Measurements from ENCODE around the gene CAPN15. TPM values are rescaled to one million over a fixed set of nuclear protein-coding genes. Genes with fewer than 3 reads are reported as not detected.

CAPN15 gene
- total and polyA plus RNA-seq, 7 experiments from 2014 or later, result 3.2 to 89.8 (median 52.8) TPM

DNA sequence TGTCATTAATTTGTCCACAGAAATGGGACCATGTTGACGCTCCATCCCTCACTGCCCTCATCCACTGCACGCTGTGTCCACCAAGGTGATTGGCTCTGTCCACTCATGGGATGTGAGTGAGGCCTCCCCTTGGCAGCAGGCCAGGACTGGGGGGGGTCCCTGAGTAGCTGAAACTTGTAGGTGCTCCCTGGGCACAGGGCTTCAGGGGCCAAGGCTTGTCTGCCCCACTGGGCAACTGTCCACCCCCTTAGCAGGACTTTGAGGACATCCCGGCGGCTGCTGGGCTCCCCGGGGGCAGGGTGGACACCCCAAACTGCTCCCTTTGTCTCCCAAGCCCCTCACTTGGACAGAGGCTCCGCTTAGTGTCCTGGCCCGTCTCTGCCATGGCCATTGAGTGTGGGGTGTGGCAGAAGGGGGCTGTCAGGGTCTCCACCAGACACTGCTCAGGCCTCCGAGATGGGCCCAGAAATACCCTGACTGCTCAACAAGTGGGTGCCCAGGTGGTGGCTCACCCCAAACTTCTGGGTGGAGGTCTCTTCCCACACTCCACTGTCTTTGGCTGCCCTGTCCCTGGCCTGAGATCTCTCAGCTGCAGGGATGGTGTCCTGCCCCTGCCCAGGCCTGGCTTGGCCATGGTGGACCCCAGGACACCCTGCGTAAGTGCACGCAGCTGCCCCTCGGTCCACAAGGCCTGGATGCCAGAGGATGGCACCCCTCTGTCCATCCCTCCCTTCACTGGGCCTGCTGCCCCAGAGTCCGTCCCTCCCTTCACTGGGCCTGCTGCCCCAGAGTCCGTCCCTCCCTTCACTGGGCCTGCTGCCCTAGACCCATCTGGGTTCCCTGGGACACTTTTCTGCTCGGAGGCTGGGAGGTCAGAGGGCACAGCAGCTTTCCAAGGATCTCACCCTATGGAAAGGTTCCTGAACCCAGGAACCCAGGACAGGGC is 59.4 kb downstream of the CAPN15 start:
- no peak for ATAC-seq

DNA sequence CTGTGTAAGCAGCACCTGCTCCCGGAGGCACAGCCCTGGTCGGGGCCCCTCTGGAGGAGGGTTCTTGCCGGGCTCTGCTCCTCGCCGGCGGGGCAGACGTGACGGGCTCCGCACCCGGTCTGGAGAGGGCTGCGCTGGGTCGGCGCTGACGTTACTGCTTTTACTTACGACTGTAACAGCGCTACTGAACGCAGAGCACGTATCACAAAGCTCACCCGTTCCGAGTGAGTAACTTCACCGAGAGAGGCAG is 61.1 kb downstream of the CAPN15 start:
- DNase-seq, result peak in 6 of 9 donors; percentile 64 to 78 (median 76)
- no peaks in the 10 kb centered on the region for H3K27me3 ChIP-seq (ENCODE audit: control insufficient read depth in 2 of 2, insufficient read depth in 2 of 2, low read length in 2 of 2)
- intact Hi-C loops (cut with micrococcal nuclease), result loop anchor here in 1 of 2 donors (5.0 to 10.0 kb wide), 2 partner anchors 206 to 1196 kb away; partner anchors contain the start of genes NUBP2, PGAP6 and SPSB3
- Mint-ChIP-seq H3K9me3 (peaks cover 0 to 1% (median 0%) of the 10 kb centered on the region in 11 donors), H3K4me1 (peaks cover 20 to 41% (median 37%) of the 10 kb centered on the region in 7 donors), H3K4me3 (peak overlapping the region; percentile 86 to 98 (median 98)), H3K36me3 (peaks cover 0 to 2% (median 0%) of the 10 kb centered on the region in 5 donors), H3K27ac (peak overlapping the region; percentile 95 to 99 (median 98)), H3K27me3 (no peaks in the 10 kb centered on the region)
- peak; percentile 22 for ATAC-seq
- peak overlapping the region; percentile 93 for H3K4me3 ChIP-seq (ENCODE audit: low read length)
- peaks cover 15 to 17% of the 10 kb centered on the region in 2 donors for H3K4me1 ChIP-seq (ENCODE audit: control insufficient read depth in 2 of 2, insufficient read depth in 2 of 2, low read length in 2 of 2)
- peaks cover 0 to 7% (median 0%) of the 10 kb centered on the region in 3 experiments for H3K36me3 ChIP-seq (ENCODE audit: control insufficient read depth in 2 of 3, insufficient read depth in 3 of 3, low read length in 3 of 3)
- no peaks in the 10 kb centered on the region for H3K9me3 ChIP-seq (ENCODE audit: control insufficient read depth in 2 of 3, low read length in 3 of 3)
- ChIA-PET POLR2A (interaction anchor here (0.8 to 2.3 kb wide), 4 partner anchors 12 to 47 kb away, joined by 3 to 19 read pairs (median 4); partner anchors contain the start of genes METTL26 and NHLRC4), CTCF (no interaction called here)
- H3K27ac ChIP-seq (ENCODE audit: low read depth, low read length), result peak overlapping the region; percentile 93

More for the DNA sequence above, 59.4 kb downstream of the CAPN15 start:
- H3K27me3 Mint-ChIP-seq, result no peaks in the 10 kb centered on the region
- peaks cover 0 to 1% (median 0%) of the 10 kb centered on the region in 11 donors for H3K9me3 Mint-ChIP-seq
- H3K4me1 Mint-ChIP-seq, result peaks cover 10 to 28% (median 24%) of the 10 kb centered on the region in 7 donors
- H3K4me1 ChIP-seq (ENCODE audit: control insufficient read depth in 2 of 2, insufficient read depth in 2 of 2, low read length in 2 of 2), result peaks cover 15 to 17% of the 10 kb centered on the region in 2 donors
- no peaks in the 10 kb centered on the region for H3K9me3 ChIP-seq (ENCODE audit: control insufficient read depth in 2 of 3, low read length in 3 of 3)
- CTCF ChIA-PET, result no interaction called here
- intact Hi-C loops (cut with micrococcal nuclease), result loop anchor here in 1 of 2 donors (5.0 to 10.0 kb wide), 2 partner anchors 205 to 1198 kb away; partner anchors contain the start of genes NUBP2, PGAP6 and SPSB3
- no peaks in the 10 kb centered on the region for H3K27me3 ChIP-seq (ENCODE audit: control insufficient read depth in 2 of 2, insufficient read depth in 2 of 2, low read length in 2 of 2)
- no peak for DNase-seq
- peaks cover 0 to 7% (median 0%) of the 10 kb centered on the region in 3 experiments for H3K36me3 ChIP-seq (ENCODE audit: control insufficient read depth in 2 of 3, insufficient read depth in 3 of 3, low read length in 3 of 3)
- no peak overlapping the region for H3K27ac ChIP-seq (ENCODE audit: low read depth, low read length)
- H3K27ac Mint-ChIP-seq, result peak overlapping the region; percentile 59 to 98 (median 83)
- H3K4me3 Mint-ChIP-seq, result peak overlapping the region in 9 of 10 donors; percentile 57 to 91 (median 80)
- H3K36me3 Mint-ChIP-seq, result peaks cover 0 to 2% (median 0%) of the 10 kb centered on the region in 5 donors
- POLR2A ChIA-PET, result interaction anchor here (0.6 to 2.3 kb wide), 5 partner anchors 10 to 1007 kb away, joined by 3 to 19 read pairs (median 3); partner anchors contain the start of genes METTL26 and NHLRC4
- no peak overlapping the region for H3K4me3 ChIP-seq (ENCODE audit: low read length)

DNA sequence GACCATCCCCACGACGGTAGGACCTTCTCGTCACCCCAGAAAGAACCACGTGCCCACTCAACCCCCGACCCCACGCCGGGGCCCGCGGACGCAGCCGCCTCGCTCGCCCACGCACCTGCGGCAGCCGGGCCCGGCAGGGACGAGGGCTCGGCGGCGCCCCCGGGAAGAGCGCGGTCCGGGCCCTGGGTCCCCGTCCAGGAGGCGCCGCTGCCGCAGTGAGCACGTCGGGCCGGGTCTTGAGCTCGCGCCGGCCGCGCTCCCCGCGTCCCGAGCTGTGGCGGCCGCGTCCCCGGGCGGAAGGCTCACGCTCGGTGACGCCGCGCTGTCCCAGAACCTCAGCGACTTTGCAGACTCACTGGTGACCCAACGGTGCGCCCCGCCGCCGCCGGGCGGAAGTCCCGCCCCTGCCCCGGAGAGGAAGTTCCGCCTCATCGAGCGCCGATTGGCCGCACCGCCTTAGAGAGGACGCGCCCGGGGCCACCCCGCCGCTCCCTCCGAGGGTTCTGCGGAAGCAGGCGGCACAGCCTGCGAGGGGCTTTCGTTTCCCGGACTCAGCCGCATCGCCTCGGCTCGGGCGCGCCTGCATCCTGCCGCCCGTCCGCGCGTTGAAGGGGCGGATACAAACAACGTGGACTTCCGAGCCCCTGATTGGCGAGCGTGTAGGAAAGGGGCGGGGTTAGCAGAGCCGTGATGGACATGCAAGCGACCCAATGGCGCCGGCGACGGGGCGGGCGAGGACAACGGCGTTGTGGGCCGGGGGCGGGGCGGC is 61.6 kb downstream of the CAPN15 start:
- intact Hi-C loops (cut with micrococcal nuclease), result loop anchor here (1.0 to 10.0 kb wide), 10 partner anchors 10 to 1196 kb away; partner anchors contain the start of genes CAPN15 (in 2 of the 2), JMJD8 (in 2 of the 2), METTL26 (in 2 of the 2) and STUB1 (in 2 of the 2)
- peak overlapping the region; percentile 86 to 100 (median 98) for H3K4me3 Mint-ChIP-seq

DNA sequence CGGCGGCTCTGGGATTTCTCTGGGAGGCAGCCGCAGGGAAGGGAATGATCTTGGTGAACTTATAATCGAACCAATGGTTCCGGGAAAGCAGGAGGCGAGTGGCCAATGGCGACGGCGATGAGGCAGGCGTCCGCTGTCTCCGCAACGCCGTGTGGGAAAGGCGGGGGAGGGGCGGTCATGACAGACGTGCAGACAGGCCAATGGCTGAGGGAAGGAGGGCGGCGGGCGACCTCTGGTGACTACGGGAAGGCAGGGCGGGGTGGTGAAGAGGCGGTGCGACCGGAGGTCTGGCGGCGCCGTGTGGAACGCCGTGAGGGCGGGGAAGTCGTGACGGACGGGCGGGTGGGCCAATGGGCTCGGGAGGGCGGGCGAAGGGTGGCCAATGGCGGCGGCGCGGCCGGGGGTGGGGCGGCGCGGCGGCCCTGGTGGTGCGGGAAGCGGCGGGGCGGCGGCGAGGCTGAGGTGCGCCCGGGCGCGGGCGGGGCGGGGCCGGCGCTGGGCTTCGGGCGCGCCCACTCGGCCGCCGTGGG is 62.2 kb downstream of the CAPN15 start, which contains the start of gene RAB40C:
Gene RAB40C, plus strand, starts transcription at position 409 of the 530 bp plus-strand sequence. CDS start 226 bp downstream, outside the sequence.
- Mint-ChIP-seq H3K4me1 (peaks cover 25 to 50% (median 45%) of the 10 kb centered on the region in 7 donors), H3K27me3 (no peaks in the 10 kb centered on the region), H3K9me3 (peaks cover 0 to 1% (median 0%) of the 10 kb centered on the region in 11 donors), H3K27ac (peak within 1 kb of the TSS; percentile 95 to 100 (median 99)), H3K36me3 (peaks cover 0 to 4% (median 0%) of the 10 kb centered on the region in 5 donors), H3K4me3 (peak within 1 kb of the TSS; percentile 86 to 100 (median 98))
- Histone ChIP-seq H3K27me3 (ENCODE audit: control insufficient read depth in 2 of 2, insufficient read depth in 2 of 2, low read length in 2 of 2) (no peaks in the 10 kb centered on the region), H3K36me3 (ENCODE audit: control insufficient read depth in 2 of 3, insufficient read depth in 3 of 3, low read length in 3 of 3) (peaks cover 0 to 12% (median 0%) of the 10 kb centered on the region in 3 experiments), H3K27ac (ENCODE audit: low read depth, low read length) (peak within 1 kb of the TSS; percentile 93), H3K4me1 (ENCODE audit: control insufficient read depth in 2 of 2, insufficient read depth in 2 of 2, low read length in 2 of 2) (peaks cover 15 to 17% of the 10 kb centered on the region in 2 donors), H3K9me3 (ENCODE audit: control insufficient read depth in 2 of 3, low read length in 3 of 3) (no peaks in the 10 kb centered on the region), H3K4me3 (ENCODE audit: low read length) (peak within 1 kb of the TSS; percentile 93)
- intact Hi-C loops (cut with micrococcal nuclease), result loop anchor here (1.0 to 10.0 kb wide), 11 partner anchors 10 to 1195 kb away; partner anchors contain the start of genes CAPN15 (in 2 of the 2), JMJD8 (in 2 of the 2), METTL26 (in 2 of the 2) and STUB1 (in 2 of the 2)
- DNase-seq, result peak; percentile 96 to 99 (median 99)
- ATAC-seq, result peak; percentile 91
- ChIA-PET CTCF (no interaction called here), POLR2A (interaction anchor here (0.5 to 1.2 kb wide), 3 partner anchors 16 to 95 kb away, joined by 3 read pairs; partner anchors contain the start of genes JMJD8 and METTL26)

More for the DNA sequence above, 61.6 kb downstream of the CAPN15 start:
- ChIA-PET POLR2A (interaction anchor here (0.8 to 2.3 kb wide), 4 partner anchors 13 to 47 kb away, joined by 3 to 19 read pairs (median 4); partner anchors contain the start of genes METTL26 and NHLRC4), CTCF (no interaction called here)
- Mint-ChIP-seq H3K4me1 (peaks cover 25 to 44% (median 39%) of the 10 kb centered on the region in 7 donors), H3K9me3 (peaks cover 0 to 1% (median 0%) of the 10 kb centered on the region in 11 donors), H3K27ac (peak overlapping the region; percentile 95 to 100 (median 99)), H3K36me3 (peaks cover 0 to 4% (median 0%) of the 10 kb centered on the region in 5 donors), H3K27me3 (no peaks in the 10 kb centered on the region)
- ATAC-seq (peak; percentile 82), DNase-seq (peak; percentile 98 to 100 (median 99))
- Histone ChIP-seq H3K9me3 (ENCODE audit: control insufficient read depth in 2 of 3, low read length in 3 of 3) (no peaks in the 10 kb centered on the region), H3K4me3 (ENCODE audit: low read length) (peak overlapping the region; percentile 93), H3K36me3 (ENCODE audit: control insufficient read depth in 2 of 3, insufficient read depth in 3 of 3, low read length in 3 of 3) (peaks cover 0 to 9% (median 0%) of the 10 kb centered on the region in 3 experiments), H3K27ac (ENCODE audit: low read depth, low read length) (peak overlapping the region; percentile 93), H3K27me3 (ENCODE audit: control insufficient read depth in 2 of 2, insufficient read depth in 2 of 2, low read length in 2 of 2) (no peaks in the 10 kb centered on the region), H3K4me1 (ENCODE audit: control insufficient read depth in 2 of 2, insufficient read depth in 2 of 2, low read length in 2 of 2) (peaks cover 15 to 17% of the 10 kb centered on the region in 2 donors)

DNA sequence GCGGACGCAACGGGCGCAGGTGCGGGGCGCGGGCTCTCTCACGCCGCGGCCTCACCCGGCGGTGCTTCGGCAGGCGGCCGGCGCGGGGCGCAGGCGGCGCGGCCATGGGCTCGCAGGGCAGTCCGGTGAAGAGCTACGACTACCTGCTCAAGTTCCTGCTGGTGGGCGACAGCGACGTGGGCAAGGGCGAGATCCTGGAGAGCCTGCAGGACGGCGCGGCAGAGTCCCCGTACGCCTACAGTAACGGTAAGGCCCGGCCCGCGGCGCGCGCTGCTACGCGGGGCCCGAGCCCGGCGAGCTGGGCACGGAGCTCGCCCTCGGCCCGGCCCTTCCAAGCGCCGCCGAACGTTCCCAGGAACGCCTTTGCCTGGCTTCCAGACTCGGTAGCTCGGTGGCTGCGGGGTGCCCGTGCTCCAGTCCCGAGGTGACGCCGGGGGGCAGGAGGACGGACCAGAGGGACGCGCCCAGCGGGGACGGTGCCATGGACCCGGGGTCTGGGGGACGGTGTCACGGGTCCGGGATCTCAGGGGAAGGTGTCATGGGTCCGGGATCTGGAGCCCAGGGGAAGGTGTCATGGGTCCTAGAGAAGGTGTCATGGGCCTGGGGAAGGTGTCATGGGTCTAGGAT is 62.8 kb downstream of the CAPN15 start:
- no peaks in the 10 kb centered on the region for H3K27me3 Mint-ChIP-seq
- H3K9me3 ChIP-seq (ENCODE audit: control insufficient read depth in 2 of 3, low read length in 3 of 3), result no peaks in the 10 kb centered on the region
- peak overlapping the region; percentile 75 for H3K27ac ChIP-seq (ENCODE audit: low read depth, low read length)
- peak overlapping the region; percentile 83 to 98 (median 88) for H3K4me3 Mint-ChIP-seq
- ATAC-seq (no peak), DNase-seq (peak in 1 of 9 donors; percentile 43)
- peaks cover 0 to 1% (median 0%) of the 10 kb centered on the region in 11 donors for H3K9me3 Mint-ChIP-seq
- intact Hi-C loops (cut with micrococcal nuclease), result loop anchor here in 1 of 2 donors (1.0 kb wide), 1 partner anchor 21 kb away; no protein-coding TSS in a partner anchor
- H3K4me3 ChIP-seq (ENCODE audit: low read length), result peak overlapping the region; percentile 61
- peaks cover 15 to 17% of the 10 kb centered on the region in 2 donors for H3K4me1 ChIP-seq (ENCODE audit: control insufficient read depth in 2 of 2, insufficient read depth in 2 of 2, low read length in 2 of 2)
- CTCF ChIA-PET, result no interaction called here
- H3K27ac Mint-ChIP-seq, result peak overlapping the region; percentile 66 to 98 (median 84)
- no peaks in the 10 kb centered on the region for H3K27me3 ChIP-seq (ENCODE audit: control insufficient read depth in 2 of 2, insufficient read depth in 2 of 2, low read length in 2 of 2)
- peaks cover 25 to 50% (median 45%) of the 10 kb centered on the region in 7 donors for H3K4me1 Mint-ChIP-seq
- POLR2A ChIA-PET, result interaction anchor here (0.5 to 1.2 kb wide), 3 partner anchors 16 to 94 kb away, joined by 3 read pairs; partner anchors contain the start of genes JMJD8 and METTL26
- peaks cover 0 to 12% (median 0%) of the 10 kb centered on the region in 3 experiments for H3K36me3 ChIP-seq (ENCODE audit: control insufficient read depth in 2 of 3, insufficient read depth in 3 of 3, low read length in 3 of 3)
- peaks cover 0 to 4% (median 0%) of the 10 kb centered on the region in 5 donors for H3K36me3 Mint-ChIP-seq

Measured in naive thymus-derived CD4-positive, alpha-beta T cell (primary cell).